Dedifferentiated amniotic fluid mesenchymal stem cell (primary cell): ENCODE measurements around the gene MICOS13.

ENCODE experiments used
- DNase-seq: peaks from one replicate; pipeline ENCODE4 v3.0.0-alpha.2; 2016; ENCODE audit errors: extremely low spot score

MICOS13 gene

GRCh38 chr19:5667751-5668271 is 12.5 kb downstream of the MICOS13 start:
- no peak for DNase-seq

DNA sequence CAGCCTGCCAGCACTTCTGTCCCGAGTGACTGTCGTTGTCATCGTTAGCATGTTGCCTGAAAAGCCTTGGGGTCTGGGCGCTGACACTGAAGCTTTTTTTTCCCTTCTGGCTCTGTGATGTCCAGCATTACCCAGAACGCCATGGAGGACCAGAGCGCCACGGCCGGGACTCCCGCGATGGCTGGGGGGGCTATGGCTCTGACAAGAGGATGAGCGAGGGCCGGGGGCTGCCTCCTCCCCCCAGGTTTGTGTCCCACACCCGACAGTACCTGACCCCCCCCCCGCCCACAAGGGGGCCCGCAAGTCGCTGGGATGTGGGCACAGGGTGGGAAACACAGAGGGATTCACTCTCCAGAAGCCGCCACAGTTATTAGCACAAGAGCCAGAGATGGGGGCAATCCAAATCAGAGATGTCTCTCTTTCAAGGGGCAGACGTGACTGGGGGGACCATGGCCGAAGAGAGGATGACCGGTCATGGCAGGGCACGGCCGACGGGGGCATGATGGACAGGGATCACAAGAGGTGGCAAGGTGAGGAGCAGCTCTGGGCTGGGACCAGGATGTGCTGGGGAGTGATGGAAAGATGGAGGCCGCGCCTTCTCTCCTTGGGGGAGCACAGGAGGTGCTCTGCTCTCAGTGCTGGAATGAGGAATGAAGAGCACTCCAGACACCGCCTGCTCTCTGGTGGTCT is 13.2 kb downstream of the MICOS13 start:
- no peak for DNase-seq

- DNase-seq, result no peak
These were observed 14.4 kb downstream of the MICOS13 start for GRCh38 chr19:5665781-5666513.

DNA sequence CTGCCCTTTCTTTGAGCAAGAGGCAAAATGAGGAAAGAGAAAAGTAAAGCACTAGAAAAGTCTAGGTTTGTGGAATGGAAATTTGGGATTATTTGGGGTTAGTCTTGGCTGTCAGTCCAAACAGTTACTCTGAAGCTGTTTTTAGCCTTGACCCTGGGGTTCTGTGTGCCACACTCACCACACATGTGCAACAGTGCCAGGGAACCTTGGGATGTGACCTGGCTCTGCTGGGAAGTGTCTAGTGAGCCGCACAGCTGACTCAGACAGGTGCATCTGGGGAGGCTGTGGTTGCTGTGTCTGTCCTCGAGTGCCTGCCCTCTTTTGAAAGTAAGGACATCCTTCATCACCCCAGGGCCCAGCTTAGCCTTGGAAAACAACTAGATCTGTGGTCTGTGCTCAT is 15.8 kb downstream of the MICOS13 start:
- no peak for DNase-seq

- no peak for DNase-seq
These were observed 16.4 kb downstream of the MICOS13 start for GRCh38 chr19:5663904-5664303.

DNA sequence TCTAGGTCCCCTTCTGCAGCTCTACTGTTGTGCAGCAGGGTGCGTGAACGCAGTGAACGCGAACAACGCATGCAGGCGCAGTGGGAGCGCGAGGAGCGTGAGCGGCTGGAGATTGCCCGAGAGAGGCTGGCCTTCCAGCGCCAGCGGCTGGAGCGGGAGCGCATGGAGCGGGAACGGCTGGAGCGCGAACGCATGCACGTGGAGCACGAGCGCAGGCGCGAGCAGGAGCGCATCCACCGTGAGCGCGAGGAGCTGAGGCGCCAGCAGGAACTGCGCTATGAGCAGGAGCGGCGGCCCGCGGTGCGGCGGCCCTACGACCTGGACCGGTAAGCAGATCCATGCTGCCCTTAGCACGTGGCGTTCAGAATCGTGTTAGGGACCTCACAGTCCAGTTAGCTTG is 18.8 kb downstream of the MICOS13 start:
- no peak for DNase-seq

DNA sequence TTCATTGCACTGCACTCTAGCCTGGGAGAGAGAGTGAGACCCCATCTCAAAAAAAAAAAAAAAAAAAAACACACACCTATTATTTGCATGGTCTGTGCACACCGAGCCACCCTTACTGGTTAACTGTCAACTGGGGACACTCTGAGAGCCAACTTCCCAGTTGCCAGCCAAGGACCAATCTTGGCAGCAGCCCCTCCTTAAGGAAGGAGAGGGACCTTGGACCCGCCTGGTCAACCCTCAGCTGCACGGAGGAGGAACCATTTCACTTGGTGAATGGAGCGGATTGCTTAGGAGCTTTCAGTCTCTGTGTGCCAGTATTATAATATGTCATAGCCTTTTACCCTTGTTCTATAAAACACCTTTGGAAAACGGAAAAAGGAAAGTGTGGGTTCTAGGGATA is 24.9 kb downstream of the MICOS13 start:
- DNase-seq, result no peak

GRCh38 chr19:5654931-5655330 is 25.4 kb downstream of the MICOS13 start:
- DNase-seq, result no peak

DNA sequence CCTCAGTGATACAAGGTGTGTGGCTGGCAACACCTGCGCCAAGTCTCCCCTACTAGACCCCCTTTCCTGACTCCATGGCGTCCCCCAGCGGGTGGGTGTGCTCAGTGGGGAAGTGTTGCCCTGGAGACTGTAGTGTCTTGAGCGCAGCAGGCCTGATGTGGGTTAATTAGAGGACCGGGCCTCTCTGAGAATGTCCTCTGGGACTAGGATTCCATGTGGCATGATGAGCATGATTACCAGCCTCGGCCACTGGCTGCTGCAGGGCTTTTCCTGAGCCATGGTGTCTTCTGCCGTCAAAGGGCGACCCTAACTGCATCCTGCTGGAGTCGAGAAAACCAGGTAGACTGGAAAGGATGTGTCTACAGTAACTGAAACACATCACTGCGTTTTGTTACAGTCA is 28.1 kb downstream of the MICOS13 start:
- DNase-seq, result no peak

DNA sequence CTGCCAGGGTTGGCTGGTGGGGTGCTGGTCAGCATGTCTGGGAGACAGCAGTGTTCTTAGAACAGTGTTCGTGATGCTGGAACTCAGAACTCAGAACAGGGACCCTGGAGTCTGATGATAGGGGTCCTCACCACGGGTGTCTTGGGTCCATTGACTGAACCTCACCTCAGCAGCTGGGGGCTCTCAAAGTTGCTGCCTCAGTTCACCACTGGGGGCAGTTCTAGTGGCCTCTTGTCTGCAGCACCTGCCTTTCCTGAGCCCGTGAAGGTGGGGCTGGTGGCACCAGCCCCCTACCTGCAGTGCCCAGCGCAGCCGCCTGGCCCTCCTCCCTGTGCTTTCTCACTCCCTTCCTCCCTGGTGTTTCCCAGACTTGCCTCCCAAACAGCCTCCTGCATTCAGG is 29.0 kb downstream of the MICOS13 start:
- DNase-seq, result no peak

DNA sequence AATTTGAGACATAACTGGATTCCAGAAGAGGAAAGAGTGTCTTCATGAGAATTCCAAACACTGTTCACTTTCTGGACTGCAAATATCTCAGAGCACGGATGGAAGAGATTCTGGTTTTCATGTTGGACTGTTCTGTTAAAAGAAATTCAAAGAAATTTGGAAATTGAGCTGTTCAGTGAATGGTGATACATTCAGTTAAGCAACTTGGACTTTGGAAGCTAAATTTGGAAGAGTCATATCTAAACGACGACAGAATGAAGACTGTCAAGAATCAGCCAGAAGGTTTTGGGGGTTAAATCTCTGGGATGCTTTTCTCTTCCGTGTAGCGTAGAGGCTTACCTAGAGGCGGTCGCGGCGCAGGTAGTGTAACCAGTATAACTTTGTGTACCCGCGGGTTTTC is 31.9 kb downstream of the MICOS13 start:
- DNase-seq, result no peak

GRCh38 chr19:5646703-5647102 is 33.6 kb downstream of the MICOS13 start:
- no peak for DNase-seq

DNA sequence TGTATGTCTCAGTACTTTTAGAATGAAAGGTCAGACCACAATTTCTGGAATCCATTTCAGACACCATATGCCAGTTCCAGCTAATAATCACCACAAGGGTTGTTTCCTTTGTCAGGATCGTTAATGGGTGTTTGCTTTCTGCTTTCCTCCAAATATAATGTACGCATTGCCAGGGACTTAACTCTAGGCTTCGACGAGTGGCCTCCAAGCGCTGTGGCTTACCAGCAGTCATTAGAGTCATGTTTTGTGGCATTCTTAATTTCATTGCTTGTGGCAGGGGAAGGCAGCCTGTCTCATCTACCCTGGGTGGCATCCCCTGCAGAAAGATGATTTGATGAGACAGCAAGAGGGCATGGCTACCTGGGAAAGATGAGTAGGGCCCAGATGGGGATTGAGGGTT is 34.9 kb downstream of the MICOS13 start:
- DNase-seq, result no peak

- DNase-seq, result no peak
These were observed 36.3 kb downstream of the MICOS13 start for GRCh38 chr19:5644037-5644436.

DNA sequence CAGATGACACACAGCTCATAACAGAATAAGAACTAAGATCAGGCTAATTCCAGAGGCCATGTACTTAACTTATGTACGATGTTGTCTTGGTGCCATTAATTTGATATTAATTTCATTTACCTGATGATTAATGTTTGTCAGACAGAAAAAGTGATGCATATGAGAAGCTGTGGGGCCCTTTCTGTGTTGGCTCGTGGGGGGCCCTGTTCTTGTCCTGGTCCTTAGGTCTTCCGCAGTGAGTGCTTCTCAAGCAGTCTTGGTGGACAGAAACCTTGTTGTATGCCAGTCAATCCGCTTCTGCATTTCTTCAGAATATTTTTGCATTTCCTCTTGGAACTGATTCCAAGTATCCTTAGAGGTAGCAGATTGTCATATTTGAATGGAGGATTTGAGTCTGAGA is 37.3 kb downstream of the MICOS13 start:
- no peak for DNase-seq

DNA sequence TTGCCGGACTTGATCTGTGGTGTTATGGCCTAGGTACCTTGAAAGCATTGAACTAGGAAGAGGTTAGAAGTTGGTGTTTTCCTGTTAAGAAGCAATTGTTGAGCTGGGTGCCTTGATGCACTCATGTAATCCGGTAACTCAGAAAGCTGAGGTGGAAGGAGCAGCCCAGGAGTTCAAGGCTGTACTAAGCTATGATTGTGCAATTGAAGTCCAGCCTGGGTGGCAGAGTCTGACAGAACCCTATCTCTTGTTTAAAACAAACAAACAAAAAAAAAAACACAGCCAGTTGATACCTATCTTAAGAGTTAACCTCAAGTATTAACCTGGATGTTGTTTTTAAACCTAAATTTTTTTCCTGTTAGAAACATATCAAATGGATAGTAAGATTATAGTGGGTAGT is 38.1 kb downstream of the MICOS13 start:
- no peak for DNase-seq

- DNase-seq, result no peak
These were observed 39.1 kb downstream of the MICOS13 start for GRCh38 chr19:5641171-5641570.

- DNase-seq, result no peak
These were observed 42.3 kb downstream of the MICOS13 start for GRCh38 chr19:5637971-5638370.

DNA sequence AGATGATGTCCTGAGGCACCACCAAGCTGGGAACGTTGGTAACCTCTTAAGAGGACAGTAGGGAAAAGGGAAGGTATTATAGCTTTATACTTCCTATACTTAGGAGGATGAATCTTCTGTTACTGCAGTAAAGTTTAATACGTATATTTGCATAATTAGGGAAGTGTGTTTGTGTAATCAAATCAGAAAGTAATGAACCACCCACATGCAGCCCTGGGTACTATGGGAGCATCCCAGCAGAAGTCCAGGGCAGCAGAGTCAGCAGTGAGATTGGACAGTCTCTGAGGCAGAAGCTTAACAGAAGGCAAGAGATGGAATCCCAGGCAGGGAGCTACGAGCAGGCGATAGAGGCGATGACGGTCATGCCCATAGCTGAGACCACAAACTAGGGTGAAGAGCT is 44.9 kb downstream of the MICOS13 start:
- no peak for DNase-seq

DNA sequence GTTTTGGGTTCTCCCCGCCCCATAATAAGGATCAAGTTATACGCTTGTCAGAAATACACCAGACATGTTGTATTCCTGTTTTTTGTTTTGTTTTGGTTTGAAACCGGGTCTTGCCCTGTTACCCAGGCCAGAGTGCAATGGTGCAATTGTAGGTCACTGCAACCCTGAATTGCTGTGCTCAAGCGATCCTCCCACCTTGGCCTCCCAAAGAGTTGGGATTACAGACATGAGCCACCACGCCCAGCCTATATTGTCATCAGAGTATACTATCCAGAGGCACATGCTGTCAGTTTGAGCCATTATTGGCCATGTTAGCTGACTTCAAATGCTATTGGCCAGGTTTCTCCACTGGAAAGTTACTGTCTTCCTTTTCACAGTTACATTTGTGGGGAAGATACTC is 47.7 kb downstream of the MICOS13 start:
- no peak for DNase-seq

DNA sequence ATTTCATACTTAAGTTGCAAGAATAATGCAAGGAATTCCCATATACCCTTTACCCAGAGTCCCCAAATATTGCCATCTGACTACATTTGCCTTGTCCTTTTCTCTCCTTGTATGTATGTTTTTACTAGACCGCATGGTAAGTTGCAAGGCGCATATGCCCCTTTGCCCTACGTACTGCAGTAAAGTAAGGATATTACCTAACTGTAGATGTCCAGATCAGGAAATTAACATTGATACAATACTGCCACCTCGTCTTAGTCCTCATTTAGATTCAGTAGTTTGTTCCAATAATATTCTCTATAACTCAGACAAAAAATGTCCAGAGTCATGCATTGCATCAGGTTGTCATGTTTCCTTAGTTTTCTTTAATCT is 48.1 kb downstream of the MICOS13 start:
- no peak for DNase-seq

GRCh38 chr19:5631567-5632240 is 48.6 kb downstream of the MICOS13 start:
- DNase-seq, result no peak

DNA sequence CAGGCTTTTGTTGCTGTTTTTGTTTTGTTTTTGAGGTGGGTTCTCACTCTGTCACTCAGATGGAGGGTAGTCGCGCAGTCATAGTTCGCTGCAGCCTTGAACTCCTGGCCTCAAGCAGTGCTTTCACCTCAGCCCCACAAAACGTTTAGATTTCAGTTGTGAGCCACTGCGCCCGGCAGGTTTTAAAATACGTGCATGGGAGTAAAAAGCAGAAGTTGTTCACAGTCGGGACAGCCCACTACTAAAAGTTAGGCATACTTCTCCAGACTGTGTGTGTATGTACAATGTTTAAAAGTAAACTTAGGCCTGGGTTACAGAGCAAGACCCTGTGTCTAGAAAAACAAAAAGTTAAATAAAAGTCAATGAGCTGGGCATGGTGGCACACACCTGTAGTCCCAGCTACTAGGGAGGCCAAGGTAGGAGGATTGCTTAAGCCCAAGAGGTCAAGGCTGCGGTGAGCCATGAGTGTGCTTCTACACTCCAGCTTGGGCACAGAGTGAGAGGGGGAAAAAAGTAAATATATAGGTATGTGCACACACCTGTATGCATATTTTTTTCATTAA is 51.3 kb downstream of the MICOS13 start:
- DNase-seq, result no peak
